ENCODE data around the gene ARHGAP26.

GRCh38 chr5:143061161-143061945 is 291.2 kb downstream of the ARHGAP26 start:
- TF ChIP-seq CTCF (IDR thresholded peaks at IDR 0.05; ENCODE audit: low read length) = no peak
- no peak for TF ChIP-seq EZH2 (IDR thresholded peaks at IDR 0.05; ENCODE audit: borderline replicate concordance, low read length)
